Measurements from ENCODE around the gene RDH13. TPM values are rescaled to one million over a fixed set of nuclear protein-coding genes. Genes with fewer than 3 reads are reported as not detected.

The RDH13 gene
- total RNA-seq, 1 donor, result 12.7 TPM

DNA sequence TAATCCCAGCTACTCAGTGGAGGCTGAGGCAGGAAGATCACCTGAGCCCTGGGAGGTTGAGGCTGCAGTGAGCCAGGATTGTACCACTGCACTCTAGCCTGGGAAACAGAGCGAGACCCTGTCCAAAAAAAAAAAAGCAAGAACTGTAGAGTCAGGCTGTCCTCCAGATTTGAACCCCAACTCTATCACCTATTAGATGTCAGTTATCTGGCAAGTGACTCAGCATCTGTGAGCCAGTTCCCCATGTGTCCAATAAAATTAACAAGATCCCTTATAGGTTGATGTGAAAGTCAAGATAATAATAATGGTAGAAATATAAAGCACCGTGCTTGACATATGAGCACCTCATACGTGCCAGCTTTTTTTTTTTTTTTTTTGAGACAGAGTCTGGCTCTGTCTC is 46.9 kb downstream of the RDH13 start:
- Histone ChIP-seq H3K4me2 (ENCODE audit: insufficient read depth, low read length) (no peak overlapping the region), H4K20me1 (ENCODE audit: insufficient read depth, low read length) (no peaks in the 10 kb centered on the region), H3K27ac (ENCODE audit: low read depth, low read length) (no peak overlapping the region), H3K79me2 (ENCODE audit: insufficient read depth, low read length) (no peaks in the 10 kb centered on the region), H3K9me3 (ENCODE audit: low read depth, low read length) (no peaks in the 10 kb centered on the region), H3K36me3 (ENCODE audit: insufficient read depth, low read length) (no peaks in the 10 kb centered on the region), H3K4me1 (ENCODE audit: insufficient read depth, low read length) (no peaks in the 10 kb centered on the region), H3K27me3 (ENCODE audit: insufficient read depth, low read length) (no peaks in the 10 kb centered on the region), H3K4me3 (ENCODE audit: insufficient read depth, low read length) (no peak overlapping the region), H2AFZ (ENCODE audit: low read length) (no peak overlapping the region)
- TF ChIP-seq, protein P1, sequence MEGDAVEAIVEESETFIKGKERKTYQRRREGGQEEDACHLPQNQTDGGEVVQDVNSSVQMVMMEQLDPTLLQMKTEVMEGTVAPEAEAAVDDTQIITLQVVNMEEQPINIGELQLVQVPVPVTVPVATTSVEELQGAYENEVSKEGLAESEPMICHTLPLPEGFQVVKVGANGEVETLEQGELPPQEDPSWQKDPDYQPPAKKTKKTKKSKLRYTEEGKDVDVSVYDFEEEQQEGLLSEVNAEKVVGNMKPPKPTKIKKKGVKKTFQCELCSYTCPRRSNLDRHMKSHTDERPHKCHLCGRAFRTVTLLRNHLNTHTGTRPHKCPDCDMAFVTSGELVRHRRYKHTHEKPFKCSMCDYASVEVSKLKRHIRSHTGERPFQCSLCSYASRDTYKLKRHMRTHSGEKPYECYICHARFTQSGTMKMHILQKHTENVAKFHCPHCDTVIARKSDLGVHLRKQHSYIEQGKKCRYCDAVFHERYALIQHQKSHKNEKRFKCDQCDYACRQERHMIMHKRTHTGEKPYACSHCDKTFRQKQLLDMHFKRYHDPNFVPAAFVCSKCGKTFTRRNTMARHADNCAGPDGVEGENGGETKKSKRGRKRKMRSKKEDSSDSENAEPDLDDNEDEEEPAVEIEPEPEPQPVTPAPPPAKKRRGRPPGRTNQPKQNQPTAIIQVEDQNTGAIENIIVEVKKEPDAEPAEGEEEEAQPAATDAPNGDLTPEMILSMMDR (IDR thresholded peaks at IDR 0.05; ENCODE audit: extremely low read depth, low read depth, low read length), result no peak
- DNase-seq (ENCODE audit: insufficient read length, low spot score, missing footprints), result peak; percentile 69

DNA sequence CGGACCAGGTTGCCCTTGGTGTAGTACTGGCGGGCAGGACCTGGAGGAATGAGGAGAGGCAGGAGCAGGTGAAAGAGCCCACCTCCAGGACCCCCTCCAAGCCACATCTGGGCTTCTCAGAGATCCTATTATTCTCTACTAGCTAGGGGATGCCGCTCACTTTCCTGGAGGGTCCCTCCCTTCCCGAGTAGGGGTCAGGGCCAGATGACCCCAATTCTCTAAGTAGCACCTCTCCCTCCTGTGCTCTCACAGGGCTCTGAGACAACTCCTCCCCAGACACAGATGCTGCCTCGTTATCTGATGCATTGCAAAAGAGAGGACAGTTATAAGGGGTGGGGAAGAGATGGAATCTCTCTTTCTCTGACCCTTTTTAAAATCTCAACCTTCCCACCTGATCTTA is 47.8 kb downstream of the RDH13 start:
- no peak overlapping the region for H3K27ac ChIP-seq (ENCODE audit: low read depth, low read length)
- H4K20me1 ChIP-seq (ENCODE audit: insufficient read depth, low read length), result no peaks in the 10 kb centered on the region
- H3K27me3 ChIP-seq (ENCODE audit: insufficient read depth, low read length), result no peaks in the 10 kb centered on the region
- peak; percentile 11 for DNase-seq (ENCODE audit: insufficient read length, low spot score, missing footprints)
- no peaks in the 10 kb centered on the region for H3K4me1 ChIP-seq (ENCODE audit: insufficient read depth, low read length)
- H3K4me2 ChIP-seq (ENCODE audit: insufficient read depth, low read length), result no peak overlapping the region
- no peaks in the 10 kb centered on the region for H3K9me3 ChIP-seq (ENCODE audit: low read depth, low read length)
- no peaks in the 10 kb centered on the region for H3K36me3 ChIP-seq (ENCODE audit: insufficient read depth, low read length)
- H3K79me2 ChIP-seq (ENCODE audit: insufficient read depth, low read length), result no peaks in the 10 kb centered on the region
- H3K4me3 ChIP-seq (ENCODE audit: insufficient read depth, low read length), result no peak overlapping the region
- H2AFZ ChIP-seq (ENCODE audit: low read length), result no peak overlapping the region
- TF ChIP-seq, protein P1 (IDR thresholded peaks at IDR 0.05; ENCODE audit: extremely low read depth, low read depth, low read length), result no peak

DNA sequence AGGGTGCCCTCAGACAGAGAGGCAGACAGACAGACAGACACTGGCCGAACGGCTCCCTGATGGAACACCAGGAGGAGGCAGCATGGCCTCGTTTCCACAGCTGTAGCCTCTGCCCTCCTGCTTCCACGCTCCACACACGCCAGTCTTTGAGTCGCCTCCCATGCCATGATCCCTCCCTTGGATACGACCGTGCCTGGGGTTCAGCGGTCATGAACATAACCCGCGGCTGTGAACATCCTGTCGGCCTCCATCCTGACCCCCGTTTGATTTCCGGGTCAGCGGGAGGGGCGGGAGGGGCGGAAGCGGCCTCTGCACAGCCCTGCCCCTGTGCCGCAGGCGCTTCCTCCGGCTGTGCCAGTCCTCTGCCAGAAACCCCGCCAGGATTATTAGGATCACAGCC is 48.2 kb downstream of the RDH13 start:
- H3K9me3 ChIP-seq (ENCODE audit: low read depth, low read length), result no peaks in the 10 kb centered on the region
- no peaks in the 10 kb centered on the region for H3K27me3 ChIP-seq (ENCODE audit: insufficient read depth, low read length)
- H3K79me2 ChIP-seq (ENCODE audit: insufficient read depth, low read length), result no peaks in the 10 kb centered on the region
- no peak overlapping the region for H3K27ac ChIP-seq (ENCODE audit: low read depth, low read length)
- no peak overlapping the region for H3K4me3 ChIP-seq (ENCODE audit: insufficient read depth, low read length)
- DNase-seq (ENCODE audit: insufficient read length, low spot score, missing footprints), result no peak
- H4K20me1 ChIP-seq (ENCODE audit: insufficient read depth, low read length), result no peaks in the 10 kb centered on the region
- TF ChIP-seq, protein P1 (IDR thresholded peaks at IDR 0.05; ENCODE audit: extremely low read depth, low read depth, low read length), result no peak
- no peaks in the 10 kb centered on the region for H3K36me3 ChIP-seq (ENCODE audit: insufficient read depth, low read length)
- no peaks in the 10 kb centered on the region for H3K4me1 ChIP-seq (ENCODE audit: insufficient read depth, low read length)
- no peak overlapping the region for H2AFZ ChIP-seq (ENCODE audit: low read length)
- H3K4me2 ChIP-seq (ENCODE audit: insufficient read depth, low read length), result no peak overlapping the region

DNA sequence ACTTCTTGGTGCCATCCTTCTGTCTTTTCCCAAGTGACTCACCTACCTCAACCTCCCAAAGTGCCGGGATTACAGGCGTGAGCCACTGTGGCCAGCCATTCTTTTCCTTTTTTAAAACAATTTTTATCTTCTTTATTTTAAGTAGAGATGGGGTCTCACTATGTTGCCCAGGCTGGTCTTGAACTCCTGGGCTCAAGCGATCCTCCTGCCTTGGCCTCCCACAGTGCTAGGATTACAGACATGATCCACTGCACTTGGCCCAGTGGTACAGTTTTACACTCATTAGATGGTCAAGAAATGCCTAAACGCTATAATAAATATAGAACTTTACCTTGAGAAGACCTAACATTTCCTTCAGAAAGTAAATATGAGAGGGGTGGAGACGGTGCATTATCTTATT is 49.4 kb downstream of the RDH13 start:
- no peak for DNase-seq (ENCODE audit: insufficient read length, low spot score, missing footprints)
- Histone ChIP-seq H3K4me2 (ENCODE audit: insufficient read depth, low read length) (no peak overlapping the region), H3K27me3 (ENCODE audit: insufficient read depth, low read length) (no peaks in the 10 kb centered on the region), H3K79me2 (ENCODE audit: insufficient read depth, low read length) (no peaks in the 10 kb centered on the region), H2AFZ (ENCODE audit: low read length) (no peak overlapping the region), H3K27ac (ENCODE audit: low read depth, low read length) (no peak overlapping the region), H4K20me1 (ENCODE audit: insufficient read depth, low read length) (no peaks in the 10 kb centered on the region), H3K36me3 (ENCODE audit: insufficient read depth, low read length) (no peaks in the 10 kb centered on the region), H3K9me3 (ENCODE audit: low read depth, low read length) (no peaks in the 10 kb centered on the region), H3K4me3 (ENCODE audit: insufficient read depth, low read length) (no peak overlapping the region), H3K4me1 (ENCODE audit: insufficient read depth, low read length) (no peaks in the 10 kb centered on the region)
- TF ChIP-seq, protein P1 (IDR thresholded peaks at IDR 0.05; ENCODE audit: extremely low read depth, low read depth, low read length), result no peak
